PFSK-1 (cell line): ENCODE data around the gene IGF2BP3.

Experiments
- POLR2AphosphoS5 ChIP-seq: IDR thresholded peaks from 2 replicates; pipeline ENCODE4 v1.6.1; 2012; ENCODE audit warnings: low read depth, mild to moderate bottlenecking, control low read depth, low read length, moderate library complexity
- REST ChIP-seq, 2 experiments: IDR thresholded peaks; 2 replicates each; pipeline versions ENCODE4 v1.6.1 to v1.8.0; 2011 to 2012; ENCODE audit warnings: low read depth in 2 of 2, low read length in 2 of 2, control low read depth in 1 of 2, inconsistent platforms in 1 of 2, mild to moderate bottlenecking in 1 of 2, moderate library complexity in 1 of 2; ENCODE audit not compliant: insufficient read depth in 1 of 2
- TAF1 ChIP-seq: IDR thresholded peaks from 2 replicates; pipeline ENCODE4 v1.6.1; 2012; ENCODE audit warnings: low read length, control low read depth, borderline replicate concordance; ENCODE audit not compliant: insufficient read depth

DNA sequence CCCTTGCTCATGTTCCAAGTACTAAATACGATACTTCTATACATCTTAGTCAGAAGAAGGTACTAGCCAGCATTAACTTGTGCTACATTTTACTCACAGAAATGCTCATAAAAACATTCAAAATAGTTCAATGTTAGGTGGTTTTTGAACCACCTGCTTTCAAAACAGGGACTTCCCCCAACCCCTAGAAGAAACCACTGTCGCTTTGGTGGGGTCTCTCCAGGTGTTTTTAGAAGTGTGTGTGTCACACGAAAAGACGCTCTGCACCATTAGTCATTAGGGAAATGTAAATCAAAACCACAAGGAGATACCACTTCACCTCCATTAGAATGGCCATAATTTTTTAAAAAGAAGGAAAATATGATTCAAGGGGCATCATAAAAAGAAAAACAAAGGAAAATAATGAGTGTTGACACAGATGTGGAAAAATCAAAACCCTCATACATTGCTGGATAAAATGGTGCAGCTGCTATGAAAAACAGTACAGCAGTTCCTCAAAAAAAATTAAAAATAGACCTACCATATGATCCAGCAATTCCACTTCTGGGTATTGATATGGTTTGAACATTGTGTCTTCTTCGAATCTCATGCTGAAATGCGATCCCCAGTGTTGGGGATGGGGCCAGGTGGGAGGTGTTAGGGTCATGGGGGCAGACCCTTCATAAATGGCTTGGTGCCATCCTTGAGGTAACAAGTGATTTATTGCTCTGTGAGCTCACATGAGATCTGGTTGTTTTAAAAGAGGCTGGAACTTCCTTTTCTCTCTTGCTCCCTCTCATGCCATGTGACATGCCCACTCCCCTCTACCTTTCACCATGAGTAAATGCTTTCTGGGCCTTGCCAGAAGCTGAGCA lies 96.9 kb downstream of the IGF2BP3 start:
- TF ChIP-seq TAF1 (no peak), REST (IDR thresholded peaks at IDR 0.05; ENCODE audit: insufficient read depth in 1 of 2, low read depth in 2 of 2, low read length in 2 of 2) (no peak), POLR2AphosphoS5 (no peak)
